T-cell (primary cell): Measurements from ENCODE around the gene GLYATL3. TPM values are rescaled to one million over a fixed set of nuclear protein-coding genes. Genes with fewer than 3 reads are reported as not detected.

Experiments used
- ATAC-seq, 4 experiments: fragments of 200-7000 bp in 3 of 4; fragments of 150-1000 bp in 1 of 4; cut with Tn5 transposase; replicated peaks in 1 of 4; 1 replicate in 3 of 4; 2 replicates in 1 of 4; pipeline ENCODE4 v1.10.0; 2021; ENCODE audit warnings: moderate library complexity in 3 of 4, mild to moderate bottlenecking in 2 of 4, moderate number of reproducible peaks in 1 of 4
- CTCF ChIA-PET, 2 donors: fragments of 300-600 bp; sonication (Branson Sonifier 250); formaldehyde crosslinking; loops; one replicate each; lab custom pipeline; 2022; ENCODE audit warnings: antibody characterized with exemption in 2 of 2; lab: Charles Lee
- POLR2A ChIA-PET, 2 donors: fragments of 300-600 bp; sonication (Branson Sonifier 250); formaldehyde crosslinking; loops; one replicate each; lab custom pipeline; 2022; ENCODE audit warnings: antibody characterized with exemption in 2 of 2; lab: Charles Lee
- DNase-seq, 35 experiments: peaks; one replicate each; pipeline versions ENCODE4 v3.0.0 to v3.0.0-alpha.2; 2013 to 2023
- H3K27ac ChIP-seq: one replicate; pipeline ENCODE4 v1.5.1; 2013; ENCODE audit warnings: low read length
- H3K27me3 ChIP-seq, 2 experiments: replicated peaks in 1 of 2; 1 replicate in 1 of 2; 2 replicates in 1 of 2; pipeline versions ENCODE4 v1.6.1 to v1.7.0; 2013; ENCODE audit warnings: low read length in 1 of 2, mixed read lengths in 1 of 2; ENCODE audit not compliant: control insufficient read depth in 2 of 2, insufficient read depth in 2 of 2; ENCODE audit errors: extremely low read depth in 1 of 2
- H3K36me3 ChIP-seq, 2 donors: 1 replicate in 1 of 2; 2 replicates in 1 of 2; pipeline versions ENCODE4 v1.6.1 to v1.7.0; 2013; ENCODE audit warnings: low read length in 1 of 2; ENCODE audit not compliant: control insufficient read depth in 2 of 2, insufficient read depth in 1 of 2; ENCODE audit errors: extremely low read depth in 1 of 2
- H3K4me1 ChIP-seq, 2 experiments: 1 replicate in 1 of 2; 2 replicates in 1 of 2; pipeline versions ENCODE4 v1.6.1 to v1.7.0; 2013; ENCODE audit warnings: low read length in 2 of 2, mixed read lengths in 1 of 2; ENCODE audit not compliant: insufficient read depth in 2 of 2, control insufficient read depth in 1 of 2; ENCODE audit errors: extremely low read depth in 1 of 2
- H3K4me3 ChIP-seq, 2 donors: 1 replicate in 1 of 2; 2 replicates in 1 of 2; pipeline versions ENCODE4 v1.5.1 to v1.7.0; 2013; ENCODE audit warnings: mild to moderate bottlenecking in 2 of 2, low read length in 1 of 2, moderate library complexity in 1 of 2; ENCODE audit not compliant: control insufficient read depth in 1 of 2; ENCODE audit errors: extremely low read depth in 1 of 2
- H3K9me3 ChIP-seq: 2 replicates; pipeline ENCODE4 v1.7.0; 2013
- H3K27ac Mint-ChIP-seq, 2 donors: one replicate each; pipeline ENCODE4 v1.8.0; 2020 to 2021; ENCODE audit warnings: mild to moderate bottlenecking in 2 of 2, mixed read lengths in 2 of 2
- H3K27me3 Mint-ChIP-seq, 2 donors: one replicate each; pipeline ENCODE4 v1.8.0; 2021 to 2022; ENCODE audit warnings: mixed read lengths in 2 of 2
- H3K36me3 Mint-ChIP-seq: one replicate; pipeline ENCODE4 v1.8.0; 2021; ENCODE audit warnings: mixed read lengths
- H3K4me1 Mint-ChIP-seq, 3 donors: one replicate each; pipeline ENCODE4 v1.8.0; 2020 to 2022; ENCODE audit warnings: mixed read lengths in 3 of 3, mild to moderate bottlenecking in 1 of 3
- H3K4me3 Mint-ChIP-seq, 3 donors: one replicate each; pipeline ENCODE4 v1.8.0; 2020 to 2022; ENCODE audit warnings: mild to moderate bottlenecking in 3 of 3, mixed read lengths in 3 of 3, moderate library complexity in 3 of 3
- H3K9me3 Mint-ChIP-seq, 3 donors: one replicate each; pipeline ENCODE4 v1.8.0; 2020 to 2022; ENCODE audit warnings: mixed read lengths in 3 of 3
- WGBS: methylation state at CpG from one replicate; pipeline ENCODE4 v1.1.5; 2013; ENCODE audit warnings: missing lambda C conversion rate; ENCODE audit not compliant: insufficient coverage; 5-methylcytosine and 5-hydroxymethylcytosine counted together
- total RNA-seq, 35 experiments: library from RNA in 6 of 35; stranded (reverse) in 6 of 35; fragments of 120-200 nt in 1 of 35; gene quantifications; one replicate each; pipeline versions ENCODE4 v1.2.1 to v1.2.4 and lab custom pipeline; 2013 to 2026

GLYATL3 gene
- total RNA-seq, 5 donors from 2014 or later (not counting 1 experiment from before 2014, with no cell fraction given), result not detected

DNA sequence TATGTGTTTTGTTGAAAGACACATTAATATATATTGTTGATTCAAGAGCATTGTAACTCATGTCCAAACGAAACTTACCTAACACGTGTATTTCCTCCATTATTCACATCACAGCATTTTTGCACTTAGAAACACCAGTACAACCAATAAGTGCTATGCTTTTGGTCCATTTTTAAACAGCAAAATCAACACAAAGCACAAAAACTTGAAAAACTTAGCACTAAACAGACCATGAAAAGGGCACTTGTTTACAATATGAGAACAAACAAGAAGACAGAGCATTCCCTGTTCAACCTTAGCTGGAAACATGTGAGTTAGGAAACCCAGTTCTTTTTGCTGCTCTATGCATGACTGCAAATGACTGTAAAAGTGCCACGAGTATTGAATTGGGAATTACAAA is 9.6 kb downstream of the GLYATL3 start:
- H3K9me3 Mint-ChIP-seq, result no peaks in the 10 kb centered on the region
- DNase-seq (no peak), ATAC-seq (no peak)
- Histone ChIP-seq H3K4me1 (no peaks in the 10 kb centered on the region), H3K4me3 (no peak overlapping the region), H3K27me3 (no peaks in the 10 kb centered on the region), H3K36me3 (no peaks in the 10 kb centered on the region), H3K27ac (no peak overlapping the region), H3K9me3 (no peaks in the 10 kb centered on the region)
- H3K4me1 Mint-ChIP-seq, result no peaks in the 10 kb centered on the region
- no peak overlapping the region for H3K4me3 Mint-ChIP-seq
- ChIA-PET POLR2A (no interaction called here), CTCF (no interaction called here)
- no peaks in the 10 kb centered on the region for H3K36me3 Mint-ChIP-seq
- H3K27ac Mint-ChIP-seq, result no peak overlapping the region
- WGBS, result 60% methylated on average over 1 of the region's 3 CpGs
- peaks cover 22 to 23% of the 10 kb centered on the region in 2 donors for H3K27me3 Mint-ChIP-seq

DNA sequence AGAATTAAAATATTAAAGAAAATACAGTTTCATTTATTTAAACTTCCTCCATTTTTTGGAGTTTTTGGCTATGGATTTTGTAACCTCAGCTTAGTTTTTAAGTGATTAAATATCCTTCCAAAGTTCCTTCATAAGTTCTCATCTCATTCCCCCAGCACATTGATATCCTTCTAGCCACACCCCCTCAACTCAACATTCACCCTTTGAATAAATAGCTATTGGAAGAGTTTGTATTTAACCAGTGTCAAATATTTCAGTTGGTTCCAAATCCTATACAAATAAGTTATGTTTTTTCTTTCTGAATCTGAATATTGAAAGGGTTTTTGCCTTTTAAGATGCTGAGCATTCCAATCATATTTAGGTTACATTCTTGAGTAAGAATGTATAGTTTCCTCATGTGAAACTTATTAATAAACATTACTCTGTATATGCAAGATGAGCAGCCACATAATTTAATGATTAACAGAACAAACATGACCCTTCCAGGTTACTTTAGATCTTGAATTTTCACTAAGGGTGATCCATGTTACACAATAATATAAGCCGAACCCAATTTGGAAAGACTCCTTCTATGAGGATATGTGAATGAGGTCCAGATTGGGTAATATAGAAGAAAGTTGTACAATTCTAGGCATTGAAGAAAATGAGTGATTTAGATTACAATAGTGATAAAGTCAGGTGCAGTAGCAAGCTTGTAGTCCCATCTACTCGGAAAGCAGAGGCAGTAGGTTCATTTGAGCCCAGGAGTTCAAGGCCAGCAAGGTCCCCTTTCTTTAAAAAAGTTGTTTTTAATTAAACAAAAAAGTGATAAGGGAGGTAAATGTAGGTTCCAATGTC is 13.6 kb downstream of the GLYATL3 start:
- no peaks in the 10 kb centered on the region for H3K36me3 Mint-ChIP-seq
- no CpG with 5 or more reads among the region's 2 CpGs for WGBS
- Histone ChIP-seq H3K9me3 (no peaks in the 10 kb centered on the region), H3K27ac (no peak overlapping the region), H3K4me3 (no peak overlapping the region), H3K4me1 (no peaks in the 10 kb centered on the region), H3K27me3 (no peaks in the 10 kb centered on the region), H3K36me3 (no peaks in the 10 kb centered on the region)
- no peaks in the 10 kb centered on the region for H3K4me1 Mint-ChIP-seq
- ATAC-seq, result no peak
- DNase-seq, result no peak
- no peak overlapping the region for H3K27ac Mint-ChIP-seq
- CTCF ChIA-PET, result no interaction called here
- POLR2A ChIA-PET, result interaction anchor here in 1 of 2 donors (0.6 kb wide), 1 partner anchor 33 kb away, joined by 3 read pairs; no protein-coding TSS in a partner anchor
- H3K9me3 Mint-ChIP-seq, result no peaks in the 10 kb centered on the region
- H3K4me3 Mint-ChIP-seq, result no peak overlapping the region
- H3K27me3 Mint-ChIP-seq, result peaks cover 13% of the 10 kb centered on the region in 2 donors

DNA sequence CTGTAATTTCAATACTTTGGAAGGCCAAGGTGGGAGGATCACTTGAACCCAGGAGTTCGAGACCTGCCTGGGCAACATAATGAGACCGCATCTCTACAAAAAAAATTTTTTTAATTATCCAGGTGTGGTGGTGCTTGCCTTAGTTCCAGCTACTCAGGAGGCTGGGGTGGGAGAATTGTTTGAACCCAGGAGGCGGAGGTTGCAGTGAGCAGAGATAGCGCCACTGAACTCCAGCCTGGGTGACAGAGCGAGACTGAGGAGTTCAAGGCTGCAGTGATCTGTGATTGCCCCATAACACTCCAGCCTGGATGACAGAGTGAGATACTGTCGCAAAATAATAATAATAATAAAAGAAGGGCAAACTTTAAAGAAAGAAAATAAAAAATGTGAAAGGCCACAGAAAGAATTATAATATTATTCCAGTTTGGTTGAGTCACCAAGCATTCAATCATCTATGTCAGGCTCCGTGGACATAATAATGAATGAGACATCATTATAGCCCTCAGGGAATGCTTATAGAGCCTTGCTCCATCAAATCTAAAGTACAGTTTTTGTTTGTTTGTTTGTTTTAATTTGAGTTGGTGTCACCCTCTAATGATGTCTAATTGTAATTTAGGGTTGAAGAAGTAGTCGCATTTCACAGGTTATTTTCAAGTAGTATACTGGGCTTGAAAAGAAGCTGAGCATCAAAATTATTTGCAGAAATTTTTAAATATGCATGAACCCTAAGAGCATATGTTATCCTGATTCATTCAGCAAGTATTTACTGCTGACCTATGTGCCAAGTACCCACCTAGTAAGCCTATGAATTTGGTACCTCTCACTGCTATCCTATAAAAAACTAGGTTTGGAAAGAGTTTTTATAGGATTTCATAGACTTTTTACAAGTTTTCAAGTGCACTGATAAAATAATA is 15.1 kb downstream of the GLYATL3 start:
- Histone ChIP-seq H3K9me3 (no peaks in the 10 kb centered on the region), H3K4me1 (no peaks in the 10 kb centered on the region), H3K27me3 (no peaks in the 10 kb centered on the region), H3K27ac (no peak overlapping the region), H3K4me3 (no peak overlapping the region), H3K36me3 (no peaks in the 10 kb centered on the region)
- ChIA-PET POLR2A (no interaction called here), CTCF (interaction anchor here in 1 of 2 donors (0.9 kb wide), 1 partner anchor 17 kb away, joined by 3 read pairs; no protein-coding TSS in a partner anchor)
- DNase-seq, result no peak
- H3K9me3 Mint-ChIP-seq, result no peaks in the 10 kb centered on the region
- H3K4me3 Mint-ChIP-seq, result no peak overlapping the region
- H3K27me3 Mint-ChIP-seq, result peaks cover 12 to 13% of the 10 kb centered on the region in 2 donors
- no peak for ATAC-seq
- H3K27ac Mint-ChIP-seq, result no peak overlapping the region
- no CpG with 5 or more reads among the region's 8 CpGs for WGBS
- no peaks in the 10 kb centered on the region for H3K4me1 Mint-ChIP-seq
- no peaks in the 10 kb centered on the region for H3K36me3 Mint-ChIP-seq

DNA sequence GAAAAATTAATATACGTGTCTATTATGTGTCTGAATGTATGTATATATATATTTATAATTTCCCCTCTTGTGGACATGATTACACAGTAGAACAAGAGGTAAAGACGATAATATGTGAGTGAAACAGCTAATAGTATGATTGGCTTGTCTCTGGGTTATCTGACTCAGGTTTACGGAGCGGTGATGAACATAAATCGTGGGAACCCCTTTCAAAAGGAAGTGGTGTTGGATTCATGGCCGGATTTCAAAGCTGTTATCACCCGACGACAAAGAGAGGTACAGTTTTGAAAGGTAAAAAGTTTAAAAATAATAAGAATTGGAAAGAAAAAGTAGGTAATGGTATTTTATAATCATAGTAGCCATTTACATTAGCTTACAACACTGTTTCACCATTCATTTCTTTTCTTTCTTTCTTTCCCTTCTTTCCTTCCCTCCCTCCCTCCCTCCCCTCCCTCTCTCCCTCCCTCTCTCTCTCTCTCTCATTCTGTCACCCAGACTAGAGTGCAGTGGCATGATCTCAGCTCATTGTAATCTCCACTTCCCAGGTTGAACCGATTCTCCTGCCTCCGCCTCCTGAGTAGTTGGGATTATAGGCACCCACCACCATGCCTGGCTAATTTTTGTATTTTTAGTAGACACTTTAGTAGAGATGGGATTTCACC is 15.9 kb downstream of the GLYATL3 start:
- Mint-ChIP-seq H3K27ac (no peak overlapping the region), H3K4me1 (no peaks in the 10 kb centered on the region)
- CTCF ChIA-PET, result interaction anchor here in 1 of 2 donors (0.9 kb wide), 1 partner anchor 17 kb away, joined by 3 read pairs; no protein-coding TSS in a partner anchor

GRCh38 chr6:49516147-49516505 is 16.4 kb downstream of the GLYATL3 start:
- ChIA-PET CTCF (no interaction called here), POLR2A (no interaction called here)
- no peaks in the 10 kb centered on the region for H3K9me3 Mint-ChIP-seq
- H3K27ac ChIP-seq, result no peak overlapping the region
- H3K36me3 ChIP-seq, result no peaks in the 10 kb centered on the region
- no peaks in the 10 kb centered on the region for H3K27me3 ChIP-seq
- H3K4me1 Mint-ChIP-seq, result no peaks in the 10 kb centered on the region
- no peak overlapping the region for H3K4me3 Mint-ChIP-seq
- no peak overlapping the region for H3K27ac Mint-ChIP-seq
- WGBS, result 72% methylated on average over 2 of the region's 4 CpGs
- DNase-seq, result no peak
- no peak overlapping the region for H3K4me3 ChIP-seq
- ATAC-seq, result no peak
- H3K36me3 Mint-ChIP-seq, result no peaks in the 10 kb centered on the region
- H3K9me3 ChIP-seq, result no peaks in the 10 kb centered on the region
- H3K27me3 Mint-ChIP-seq, result peaks cover 13% of the 10 kb centered on the region in 2 donors
- H3K4me1 ChIP-seq, result no peaks in the 10 kb centered on the region

More for the DNA sequence above, 15.9 kb downstream of the GLYATL3 start:
- Histone ChIP-seq H3K4me1 (no peaks in the 10 kb centered on the region), H3K36me3 (no peaks in the 10 kb centered on the region), H3K4me3 (no peak overlapping the region), H3K27me3 (no peaks in the 10 kb centered on the region), H3K27ac (no peak overlapping the region), H3K9me3 (no peaks in the 10 kb centered on the region)
- ATAC-seq, result no peak
- POLR2A ChIA-PET, result no interaction called here
- Mint-ChIP-seq H3K27me3 (peaks cover 13% of the 10 kb centered on the region in 2 donors), H3K9me3 (no peaks in the 10 kb centered on the region), H3K4me3 (no peak overlapping the region), H3K36me3 (no peaks in the 10 kb centered on the region)
- WGBS, result 77% methylated on average over 3 of the region's 10 CpGs
- DNase-seq, result no peak

- no peak overlapping the region for H3K4me3 ChIP-seq
- H3K4me1 ChIP-seq, result no peaks in the 10 kb centered on the region
- no peak overlapping the region for H3K4me3 Mint-ChIP-seq
- H3K27me3 Mint-ChIP-seq, result peaks cover 11 to 13% of the 10 kb centered on the region in 2 donors
- CTCF ChIA-PET, result interaction anchor here in 1 of 2 donors (0.5 to 1.6 kb wide), 2 partner anchors 16 to 107 kb away, joined by 3 to 4 read pairs; no protein-coding TSS in a partner anchor
- no peak for ATAC-seq
- POLR2A ChIA-PET, result no interaction called here
- WGBS, result 100% methylated on average over 1 of the region's 2 CpGs
- H3K27ac ChIP-seq, result no peak overlapping the region
- no peaks in the 10 kb centered on the region for H3K36me3 ChIP-seq
- no peaks in the 10 kb centered on the region for H3K36me3 Mint-ChIP-seq
- no peaks in the 10 kb centered on the region for H3K4me1 Mint-ChIP-seq
- H3K9me3 Mint-ChIP-seq, result no peaks in the 10 kb centered on the region
- H3K27me3 ChIP-seq, result no peaks in the 10 kb centered on the region
- H3K9me3 ChIP-seq, result no peaks in the 10 kb centered on the region
- DNase-seq, result no peak
- H3K27ac Mint-ChIP-seq, result no peak overlapping the region
Observed at GRCh38 chr6:49517919-49518318, 18.2 kb downstream of the GLYATL3 start.
